PC-3 (cell line): ENCODE results near the gene ITSN1. TPM values are rescaled to one million over a fixed set of nuclear protein-coding genes. Genes with fewer than 3 reads are reported as not detected.

Experiments used
- ATAC-seq: fragments of 200-7000 bp; cut with Tn5 transposase; 2 replicates; pipeline ENCODE4 v1.9.1; 2020; ENCODE audit warnings: mild to moderate bottlenecking, moderate library complexity
- BruUV-seq: library from RNA; stranded (reverse); fragments of 400-500 nt; replicated peaks from 2 replicates; lab custom pipeline; 2021; lab: Mats Ljungman, UMichigan
- CTCF ChIA-PET: fragments of 300-600 bp; sonication (Branson Sonifier 250); formaldehyde crosslinking; loops from one replicate; lab custom pipeline; 2022; ENCODE audit warnings: antibody characterized with exemption; lab: Charles Lee
- POLR2A ChIA-PET: fragments of 300-600 bp; sonication (Branson Sonifier 250); formaldehyde crosslinking; loops from one replicate; lab custom pipeline; 2022; ENCODE audit warnings: antibody characterized with exemption; ENCODE audit not compliant: unreplicated experiment; lab: Charles Lee
- DNase-seq: peaks from one replicate; pipeline ENCODE4 v3.0.0-alpha.2; 2015
- H2AFZ ChIP-seq: fragments of 300-600 bp; sonication (generic); 2 replicates; pipeline ENCODE4 v1.6.0; 2016; ENCODE audit warnings: antibody characterized with exemption, low read length
- H3F3A ChIP-seq: fragments of 300-600 bp; sonication (generic); one replicate; pipeline ENCODE4 v1.6.0; 2017; ENCODE audit warnings: antibody characterized with exemption, low read length, control low read depth, mild to moderate bottlenecking; ENCODE audit not compliant: unreplicated experiment
- H3K27ac ChIP-seq: fragments of 300-600 bp; sonication (generic); 2 replicates; pipeline ENCODE4 v1.5.1; 2016; ENCODE audit warnings: mild to moderate bottlenecking, low read length
- H3K27me3 ChIP-seq: fragments of 300-600 bp; sonication (generic); 2 replicates; pipeline ENCODE4 v1.6.1; 2016; ENCODE audit warnings: low read length, mixed read lengths
- H3K36me3 ChIP-seq: fragments of 300-600 bp; sonication (generic); 2 replicates; pipeline ENCODE4 v1.6.1; 2016; ENCODE audit warnings: low read depth, mixed run types, low read length, mixed read lengths
- H3K4me1 ChIP-seq: fragments of 300-600 bp; sonication (generic); 2 replicates; pipeline ENCODE4 v1.5.1; 2016; ENCODE audit warnings: low read length; ENCODE audit not compliant: insufficient read depth
- H3K4me2 ChIP-seq: fragments of 300-600 bp; sonication (generic); 2 replicates; pipeline ENCODE4 v1.6.0; 2016; ENCODE audit warnings: low read length
- H3K4me3 ChIP-seq: fragments of 300-600 bp; sonication (generic); 2 replicates; pipeline ENCODE4 v1.5.1; 2016; ENCODE audit warnings: mild to moderate bottlenecking, low read length, mixed read lengths
- H3K79me2 ChIP-seq: fragments of 300-600 bp; sonication (generic); 2 replicates; pipeline ENCODE4 v1.6.1; 2017; ENCODE audit warnings: low read length, mixed read lengths
- H3K9ac ChIP-seq: fragments of 300-600 bp; sonication (generic); 2 replicates; pipeline ENCODE4 v1.6.0; 2016; ENCODE audit warnings: mild to moderate bottlenecking, low read length
- H3K9me2 ChIP-seq: fragments of 300-600 bp; sonication (generic); replicated peaks from 2 replicates; pipeline ENCODE4 v1.6.1; 2016; ENCODE audit warnings: mixed run types, low read length, mixed read lengths
- H3K9me3 ChIP-seq: fragments of 300-600 bp; sonication (generic); 2 replicates; pipeline ENCODE4 v1.6.1; 2016; ENCODE audit warnings: low read length, mixed read lengths
- H4K20me1 ChIP-seq: fragments of 300-600 bp; sonication (generic); 2 replicates; pipeline ENCODE4 v1.6.1; 2016; ENCODE audit warnings: low read length, mixed read lengths
- CTCF ChIP-seq: fragments of 300-600 bp; sonication (generic); conservative IDR thresholded peaks from 2 replicates; pipeline ENCODE4 v1.5.1; 2017; ENCODE audit warnings: antibody characterized with exemption, low read depth, mild to moderate bottlenecking, low read length
- EZH2 ChIP-seq: fragments of 300-600 bp; sonication (generic); IDR thresholded peaks from one replicate; pipeline ENCODE4 v1.6.1; 2017; ENCODE audit warnings: antibody characterized with exemption, mild to moderate bottlenecking, low read length; ENCODE audit not compliant: unreplicated experiment
- EZH2phosphoT487 ChIP-seq: fragments of 300-600 bp; sonication (generic); IDR thresholded peaks from 2 replicates; pipeline ENCODE4 v1.6.1; 2018; ENCODE audit warnings: mild to moderate bottlenecking, antibody characterized with exemption, low read length, borderline replicate concordance
- intact Hi-C: fragments of 100-400 bp; cut with micrococcal nuclease; formaldehyde crosslinking; loops from 2 replicates; pipeline ENCODE4 v1.9.0; 2023
- total RNA-seq: library from RNA; depleted of rRNA; stranded (reverse); fragments of >200 nt; gene quantifications from 2 replicates; pipeline ENCODE4 v1.2.3, GENCODE V29; 2014

The ITSN1 gene
- total RNA-seq, 1 experiment from 2014 or later, result 45.6 TPM

GRCh38 chr21:33797565-33797964 lies 155.3 kb downstream of the ITSN1 start:
- no TSS peak for BruUV-seq
- Histone ChIP-seq H3K27me3 (no peaks in the 10 kb centered on the region), H3K27ac (no peak overlapping the region), H3K9me2 (no peaks in the 10 kb centered on the region), H3K9ac (no peak overlapping the region), H3K4me2 (no peak overlapping the region), H4K20me1 (peaks cover 4% of the 10 kb centered on the region; the same call in 1 of the 2 replicates), H2AFZ (no peak overlapping the region), H3K4me3 (no peak overlapping the region), H3K79me2 (no peaks in the 10 kb centered on the region), H3K36me3 (peaks cover 6% of the 10 kb centered on the region; the same call in 1 of the 2 replicates), H3F3A (peaks cover 6% of the 10 kb centered on the region), H3K9me3 (no peaks in the 10 kb centered on the region), H3K4me1 (peaks cover 21% of the 10 kb centered on the region)
- DNase-seq (no peak), ATAC-seq (no peak)
- intact Hi-C loops, result no loop called here
- no peak for TF ChIP-seq EZH2
- no peak for TF ChIP-seq CTCF
- no peak for TF ChIP-seq EZH2phosphoT487
- POLR2A ChIA-PET, result interaction anchor here (0.6 kb wide), 1 partner anchor 16 kb away, joined by 5 read pairs; no protein-coding TSS in a partner anchor
- CTCF ChIA-PET, result no interaction called here

GRCh38 chr21:33799378-33800090 lies 157.2 kb downstream of the ITSN1 start:
- Histone ChIP-seq H2AFZ (no peak overlapping the region), H3K4me3 (no peak overlapping the region), H3K36me3 (peaks cover under 1% of the 10 kb centered on the region; the same call in 1 of the 2 replicates), H3K9me3 (no peaks in the 10 kb centered on the region), H3K9me2 (no peaks in the 10 kb centered on the region), H3F3A (peaks cover 6% of the 10 kb centered on the region), H4K20me1 (peaks cover 4% of the 10 kb centered on the region; the same call in 1 of the 2 replicates), H3K9ac (no peak overlapping the region), H3K4me1 (peaks cover 26% of the 10 kb centered on the region), H3K79me2 (no peaks in the 10 kb centered on the region), H3K4me2 (no peak overlapping the region), H3K27me3 (no peaks in the 10 kb centered on the region), H3K27ac (no peak overlapping the region)
- BruUV-seq, result no TSS peak
- intact Hi-C loops, result no loop called here
- CTCF ChIA-PET, result no interaction called here
- TF ChIP-seq EZH2phosphoT487 (no peak), EZH2 (no peak), CTCF (no peak)
- POLR2A ChIA-PET, result no interaction called here
- ATAC-seq (no peak), DNase-seq (no peak)
